ENCODE data around the gene CDC42BPB. TPM values are rescaled to one million over a fixed set of nuclear protein-coding genes. Genes with fewer than 3 reads are reported as not detected.
A peak's percentile ranks its signal among the peaks of the same experiment; 100 is the strongest.
"Not testable (repeated sequence)": the region's sequence is repeated elsewhere in the genome, so short reads cannot be mapped to it uniquely, and the experiment has no call there.

The CDC42BPB gene
- total RNA-seq, 1 donor from 2014 or later, result 64.6 TPM

DNA sequence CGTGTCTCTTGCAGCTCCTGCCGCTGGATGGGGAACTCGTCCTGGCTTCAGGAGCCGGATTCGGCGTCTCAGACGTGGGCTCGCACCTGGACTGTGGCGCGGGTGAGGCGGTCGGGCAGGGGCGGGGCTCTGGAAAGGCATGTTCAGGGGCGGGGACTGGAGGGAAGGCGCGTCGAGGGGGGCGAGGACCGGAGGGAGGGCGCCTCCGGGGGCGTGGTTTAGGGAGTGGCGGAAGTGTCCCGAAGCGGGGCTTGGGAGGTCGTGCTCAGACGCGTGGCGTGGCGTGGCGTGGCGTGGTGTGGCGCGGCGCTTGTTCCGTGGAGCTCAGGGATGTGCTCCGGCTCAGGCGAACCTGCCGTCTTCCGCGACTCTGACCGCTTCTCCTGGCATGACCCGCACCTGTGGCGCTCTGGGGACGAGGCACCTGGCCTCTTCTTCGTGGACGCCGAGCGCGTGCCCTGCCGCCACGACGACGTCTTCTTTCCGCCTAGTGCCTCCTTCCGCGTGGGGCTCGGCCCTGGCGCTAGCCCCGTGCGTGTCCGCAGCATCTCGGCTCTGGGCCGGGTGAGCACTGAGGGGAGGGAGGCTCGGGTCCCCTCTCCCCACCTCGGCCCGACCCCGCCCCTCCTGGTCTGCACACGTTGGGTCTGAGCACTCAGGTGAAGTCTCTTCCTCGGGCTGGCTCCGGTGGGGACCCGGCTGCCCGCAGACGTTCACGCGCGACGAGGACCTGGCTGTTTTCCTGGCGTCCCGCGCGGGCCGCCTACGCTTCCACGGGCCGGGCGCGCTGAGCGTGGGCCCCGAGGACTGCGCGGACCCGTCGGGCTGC, 128.7 kb downstream of the CDC42BPB start:
- peak; percentile 72 for DNase-seq
- intact Hi-C loops (cut with DNase I), result no loop called here
- peak; percentile 71 for ATAC-seq (ENCODE audit: poor library complexity)

DNA sequence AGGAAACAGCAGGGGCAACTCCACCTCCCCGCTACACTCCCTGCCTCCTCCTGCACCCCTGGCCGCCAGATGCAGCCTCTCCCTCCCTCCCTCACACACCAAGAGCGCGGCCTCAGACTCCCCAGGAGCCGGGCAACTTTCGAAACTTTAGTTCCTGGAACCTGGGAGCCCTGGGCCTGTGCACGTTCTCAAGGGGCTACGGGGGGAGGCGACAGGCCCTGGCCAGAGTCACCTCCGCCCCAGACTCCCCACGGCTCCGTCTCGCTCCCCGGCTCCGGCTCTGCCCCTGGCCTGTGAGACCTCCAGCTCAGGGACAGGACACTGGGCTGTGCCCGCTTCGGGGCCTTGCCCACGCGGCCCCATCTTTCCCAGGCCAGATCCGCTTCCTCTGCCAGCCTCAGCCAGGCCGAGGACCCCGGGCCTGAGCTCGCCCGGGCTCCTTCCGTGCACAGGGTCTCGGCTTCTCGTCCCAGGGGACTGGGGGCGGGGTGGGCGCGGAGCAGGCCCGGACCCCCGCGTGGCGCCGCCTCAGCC, 129.4 kb downstream of the CDC42BPB start:
- peak; percentile 16 for ATAC-seq (ENCODE audit: poor library complexity)
- intact Hi-C loops (cut with DNase I), result no loop called here
- DNase-seq, result peak; percentile 36

- ATAC-seq (ENCODE audit: poor library complexity), result no peak
- intact Hi-C loops (cut with DNase I), result no loop called here
- DNase-seq, result peak; percentile 28
These were observed 129.9 kb downstream of the CDC42BPB start for GRCh38 chr14:102927346-102927877.

DNA sequence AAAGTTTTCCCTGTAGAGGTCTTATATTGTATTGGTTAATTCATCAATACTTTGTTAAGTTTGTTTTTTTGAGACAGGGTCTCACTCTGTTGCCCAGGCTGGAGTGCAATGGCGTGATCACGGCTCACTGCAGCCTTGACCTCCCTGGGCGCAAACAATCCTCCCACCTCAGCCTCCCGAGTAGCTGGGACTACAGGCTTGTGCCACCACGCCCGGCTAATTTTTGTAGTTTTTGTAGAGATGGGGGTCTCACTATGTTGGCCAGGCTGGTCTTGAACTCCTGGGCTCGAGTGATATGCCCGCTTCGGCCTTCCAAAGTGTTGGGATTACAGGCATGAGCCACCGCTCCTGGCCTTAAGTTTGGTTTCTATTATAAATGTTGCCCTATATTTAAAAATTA, 130.5 kb downstream of the CDC42BPB start:
- DNase-seq, result peak; percentile 6
- intact Hi-C loops (cut with DNase I); ATAC-seq (ENCODE audit: poor library complexity): not testable (repeated sequence)

DNA sequence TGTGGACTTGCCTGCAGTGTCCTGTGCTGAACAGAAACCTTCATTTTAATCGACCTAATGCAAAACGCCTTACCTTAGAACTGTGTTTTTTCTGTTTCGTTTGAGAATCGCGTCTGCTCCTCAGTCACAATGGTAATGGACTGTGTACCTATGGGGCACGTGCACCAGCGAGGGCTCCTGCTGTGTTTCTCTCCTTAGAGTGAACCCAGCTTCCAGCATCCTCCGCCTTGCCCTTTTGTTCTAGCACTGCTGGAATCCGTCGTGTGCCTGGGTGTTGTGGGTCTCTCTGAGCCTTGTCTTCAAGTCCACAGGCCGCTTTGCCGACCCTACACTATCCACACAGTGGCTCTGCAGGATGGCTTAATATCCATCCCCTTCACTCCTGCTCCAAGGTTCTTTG, 131.2 kb downstream of the CDC42BPB start:
- no peak for ATAC-seq (ENCODE audit: poor library complexity)
- intact Hi-C loops (cut with DNase I), result no loop called here
- DNase-seq, result peak; percentile 17

DNA sequence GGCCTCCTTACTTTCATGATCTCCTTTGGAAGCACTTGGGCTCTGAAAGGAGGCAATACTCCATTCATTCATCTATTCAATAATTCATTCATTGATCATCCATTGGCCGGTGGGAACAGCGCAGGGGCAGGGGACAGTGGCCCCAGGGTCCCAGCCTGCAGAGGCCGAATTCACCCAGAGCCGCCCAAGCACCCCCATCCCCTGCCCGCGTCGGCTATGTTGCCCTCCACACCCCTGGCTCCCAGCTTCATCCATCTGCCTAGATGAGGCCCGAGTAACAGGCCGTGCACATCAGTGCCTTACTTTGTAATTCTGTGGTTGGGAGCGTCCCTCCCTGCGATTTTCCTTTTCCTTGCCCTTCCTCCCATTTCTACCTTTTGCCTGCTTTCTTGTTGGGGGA, 131.7 kb downstream of the CDC42BPB start:
- DNase-seq, result peak; percentile 4
- ATAC-seq (ENCODE audit: poor library complexity), result no peak
- intact Hi-C loops (cut with DNase I), result no loop called here

DNA sequence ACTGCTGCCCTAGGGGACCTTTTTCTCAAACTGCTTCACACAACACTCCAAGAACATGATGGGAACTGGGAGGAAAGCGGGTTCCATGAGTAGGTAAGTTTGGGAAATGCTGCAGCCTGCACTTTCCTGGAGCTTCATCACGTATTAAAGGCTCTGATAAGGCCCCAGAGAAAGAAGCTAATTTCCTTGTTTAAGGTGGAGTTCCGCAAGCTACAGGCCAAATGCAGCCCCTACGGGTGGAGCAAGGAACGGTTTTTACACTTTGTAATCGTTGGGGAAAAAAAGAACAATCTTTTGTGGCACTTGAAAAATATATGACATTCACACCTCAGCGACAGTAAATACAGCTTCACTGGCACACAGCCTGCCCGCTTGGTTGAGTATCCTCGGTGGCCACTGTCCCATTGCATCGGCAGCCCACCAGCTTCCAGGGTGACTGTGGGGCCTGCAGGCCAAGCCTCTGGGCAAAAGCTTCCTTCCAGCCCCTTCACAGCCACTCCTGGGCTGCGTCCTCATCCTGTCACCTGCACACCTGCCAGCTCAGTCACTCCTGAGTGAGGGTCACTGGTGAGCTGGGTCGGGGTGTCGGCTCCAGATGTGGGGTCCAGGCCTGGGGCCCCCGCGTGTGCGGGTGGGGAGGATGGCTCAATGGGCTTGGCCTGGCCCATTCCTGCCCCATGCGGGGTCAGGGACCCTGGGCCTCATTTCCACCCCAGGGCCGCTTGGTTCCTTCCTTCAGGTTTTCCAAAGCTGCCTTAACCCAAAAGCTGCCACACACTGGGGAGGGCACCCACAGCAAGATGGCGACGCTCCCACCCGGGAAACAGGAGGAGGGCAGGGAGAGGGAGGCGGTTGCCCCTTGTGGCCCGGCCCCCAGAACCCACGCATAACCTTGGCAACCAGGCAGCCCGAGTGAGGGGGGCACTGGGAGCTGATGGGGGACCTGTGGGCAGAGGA, 132.4 kb downstream of the CDC42BPB start:
- ATAC-seq (ENCODE audit: poor library complexity) (no peak), DNase-seq (peak; percentile 13)
- intact Hi-C loops (cut with DNase I), result loop anchor here (5.0 kb wide), 2 partner anchors 148 to 233 kb away; partner anchors contain the start of gene TRAF3

DNA sequence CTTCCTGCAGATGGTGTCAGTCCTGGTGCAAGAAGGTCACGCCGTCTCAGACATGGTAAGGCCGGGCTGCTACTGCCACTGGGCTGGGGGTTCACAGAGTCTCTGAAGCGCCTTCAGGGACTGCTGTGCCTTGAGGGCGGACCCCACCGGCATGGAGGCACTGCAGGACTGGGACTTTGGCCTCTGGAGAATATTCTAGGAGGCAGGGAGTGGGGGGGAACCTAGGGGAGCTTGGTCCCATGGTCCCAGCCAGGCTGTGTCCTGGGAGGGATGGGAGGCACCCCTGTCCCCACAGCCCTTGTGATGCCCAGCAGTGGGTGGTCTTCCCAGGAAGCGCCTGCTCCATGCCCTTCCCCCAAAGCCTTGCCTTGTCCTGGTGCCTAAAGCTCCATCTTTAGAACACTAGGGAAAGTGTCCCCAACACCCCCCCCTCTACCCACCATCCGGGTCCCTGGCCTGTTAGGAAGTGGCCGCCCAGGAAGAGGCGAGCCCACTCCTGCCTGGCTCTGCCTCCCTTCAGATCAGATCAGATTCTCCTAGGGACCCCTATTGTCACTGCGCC, 133.3 kb downstream of the CDC42BPB start:
- intact Hi-C loops (cut with DNase I), result loop anchor here (5.0 kb wide), 2 partner anchors 147 to 232 kb away; partner anchors contain the start of gene TRAF3
- DNase-seq (no peak), ATAC-seq (ENCODE audit: poor library complexity) (no peak)

DNA sequence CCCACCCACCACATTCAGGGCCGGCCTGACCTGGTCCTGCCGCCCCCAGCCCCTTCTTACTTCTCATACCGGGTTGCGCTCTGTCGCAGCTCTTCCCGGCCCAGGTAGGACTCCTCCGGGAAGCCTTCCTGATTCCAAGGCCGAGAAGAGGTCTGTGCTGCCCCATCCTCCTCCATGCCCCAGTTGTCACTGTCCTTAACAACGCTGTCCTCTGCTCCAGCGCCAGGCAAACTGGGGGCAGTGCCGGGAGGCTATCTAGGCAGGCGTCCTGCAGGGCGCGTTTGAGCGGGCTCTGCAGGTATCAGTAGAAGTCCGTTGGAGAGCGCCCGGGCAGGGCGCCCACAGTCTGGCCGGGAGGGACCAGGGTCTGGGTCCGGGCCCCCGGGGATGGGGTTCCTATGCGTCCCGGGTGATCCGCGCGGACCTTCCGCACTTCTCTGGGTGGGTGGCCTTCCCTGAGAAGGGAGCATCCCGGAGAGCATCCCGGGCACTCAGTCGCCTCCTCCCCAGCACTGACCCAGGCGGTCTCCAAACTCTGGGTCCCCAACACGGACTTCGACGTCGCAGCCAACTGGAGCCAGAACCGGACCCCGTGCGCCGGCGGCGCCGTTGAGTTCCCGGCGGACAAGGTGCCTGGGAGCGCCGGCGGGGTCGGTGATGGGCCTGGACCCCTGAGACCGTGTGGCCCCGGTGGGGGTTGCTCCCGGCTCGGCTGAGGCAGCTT, 134.0 kb downstream of the CDC42BPB start:
- ATAC-seq (ENCODE audit: poor library complexity), result no peak
- intact Hi-C loops (cut with DNase I), result loop anchor here (5.0 kb wide), 2 partner anchors 146 to 231 kb away; partner anchors contain the start of gene TRAF3

GRCh38 chr14:102922490-102923200, 134.7 kb downstream of the CDC42BPB start, which contains the start of gene AMN:
AMN (plus strand) TSS chr14:102922663; CDS start chr14:102922689, 26 bp downstream.
- peak; percentile 16 for ATAC-seq (ENCODE audit: poor library complexity)
- intact Hi-C loops (cut with DNase I), result loop anchor here (5.0 kb wide), 2 partner anchors 145 to 230 kb away; partner anchors contain the start of gene TRAF3
- DNase-seq, result no peak

More for the DNA sequence above, 134.0 kb downstream of the CDC42BPB start:
- DNase-seq, result no peak

GRCh38 chr14:102920998-102921304, 136.4 kb downstream of the CDC42BPB start:
- ATAC-seq (ENCODE audit: poor library complexity) (no peak), DNase-seq (no peak)
- intact Hi-C loops (cut with DNase I), result loop anchor here (5.0 kb wide), 2 partner anchors 144 to 229 kb away; partner anchors contain the start of gene TRAF3

DNA sequence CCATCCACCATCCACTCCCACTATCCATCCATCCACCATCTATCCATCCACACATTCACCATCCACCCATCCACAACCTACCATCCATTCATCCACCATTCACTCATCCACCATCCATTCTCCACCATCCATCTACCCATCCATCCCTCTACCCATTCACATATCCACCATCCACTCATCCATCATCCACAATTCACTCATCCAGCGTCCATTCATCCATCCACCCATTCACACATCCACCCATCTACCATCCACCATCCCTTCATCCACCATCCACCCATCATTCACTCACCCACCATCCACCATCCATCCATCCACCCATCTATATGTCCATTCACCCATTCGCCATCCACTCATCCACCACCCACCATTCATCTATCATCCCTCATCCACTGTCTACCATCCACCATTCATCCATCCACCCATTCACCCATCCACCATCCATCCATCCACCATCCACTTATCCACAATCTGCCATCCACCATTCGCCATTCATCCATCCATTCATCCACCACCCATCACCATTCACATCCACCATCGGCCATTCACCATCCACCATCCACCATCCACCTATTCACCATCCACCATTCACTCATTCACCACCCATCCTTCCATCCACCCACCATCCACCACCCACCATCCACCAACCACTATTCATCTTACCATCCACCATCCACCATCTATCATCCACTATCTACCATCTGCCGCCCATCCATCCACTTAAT, 136.9 kb downstream of the CDC42BPB start:
- ATAC-seq (ENCODE audit: poor library complexity) (no peak), DNase-seq (no peak)
- intact Hi-C loops (cut with DNase I), result loop anchor here (5.0 kb wide), 2 partner anchors 143 to 228 kb away; partner anchors contain the start of gene TRAF3

DNA sequence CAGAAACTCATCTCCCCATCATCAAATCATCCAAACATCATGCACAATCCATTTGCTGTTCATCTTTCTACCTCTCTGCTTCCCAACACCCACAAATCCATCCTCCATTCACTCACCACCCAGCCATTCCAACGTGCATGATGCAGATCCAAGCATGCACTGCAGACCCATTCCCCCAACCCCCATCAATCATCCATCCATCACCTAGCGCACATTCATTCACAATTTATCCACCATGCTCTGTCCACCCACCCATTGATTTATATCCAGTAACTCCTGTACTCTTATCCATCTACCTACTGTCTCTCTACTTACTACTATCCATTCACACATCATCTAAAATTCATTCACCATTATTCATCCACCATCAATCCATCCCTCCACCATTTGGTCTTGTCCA, 138.9 kb downstream of the CDC42BPB start:
- intact Hi-C loops (cut with DNase I), result no loop called here
- DNase-seq, result no peak
- no peak for ATAC-seq (ENCODE audit: poor library complexity)

DNA sequence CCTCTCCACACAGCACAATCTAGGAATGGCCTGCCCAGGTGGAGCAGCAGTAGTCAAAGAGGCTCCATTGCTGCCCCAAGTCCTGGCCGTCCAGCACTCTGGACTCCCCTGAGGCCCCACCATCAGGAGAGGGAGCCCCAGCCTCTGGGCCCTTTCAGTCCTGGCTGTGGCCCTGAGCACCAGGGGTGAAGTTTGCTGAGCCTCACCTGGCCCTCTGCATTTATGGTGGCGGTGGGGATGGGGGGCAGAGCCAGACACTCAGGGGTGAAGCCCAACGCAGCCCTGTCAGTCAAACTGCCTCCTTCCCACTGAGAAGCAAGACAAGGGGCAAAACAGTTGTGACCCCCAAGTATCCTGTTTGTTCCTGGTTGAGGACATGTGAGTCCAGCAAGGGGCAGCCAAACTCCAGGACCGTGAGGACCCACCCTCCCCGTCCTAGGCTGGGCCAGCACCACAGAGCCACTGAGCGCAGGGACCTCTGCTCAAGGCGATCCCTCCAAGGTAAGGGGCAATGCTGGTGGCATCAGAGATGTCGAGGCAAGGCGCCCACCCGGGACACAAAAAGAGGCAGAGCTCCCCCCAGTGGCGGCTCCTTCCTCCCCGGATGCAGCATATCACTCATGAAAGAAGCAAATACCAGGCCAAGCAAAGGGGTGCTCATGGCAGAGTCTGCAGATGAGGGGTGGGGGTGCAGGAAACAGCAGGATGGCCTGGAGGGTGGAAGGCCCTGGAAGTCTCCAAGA, 139.7 kb downstream of the CDC42BPB start:
- ATAC-seq (ENCODE audit: poor library complexity) (peak; percentile 45), DNase-seq (peak; percentile 76)
- intact Hi-C loops (cut with DNase I), result no loop called here

DNA sequence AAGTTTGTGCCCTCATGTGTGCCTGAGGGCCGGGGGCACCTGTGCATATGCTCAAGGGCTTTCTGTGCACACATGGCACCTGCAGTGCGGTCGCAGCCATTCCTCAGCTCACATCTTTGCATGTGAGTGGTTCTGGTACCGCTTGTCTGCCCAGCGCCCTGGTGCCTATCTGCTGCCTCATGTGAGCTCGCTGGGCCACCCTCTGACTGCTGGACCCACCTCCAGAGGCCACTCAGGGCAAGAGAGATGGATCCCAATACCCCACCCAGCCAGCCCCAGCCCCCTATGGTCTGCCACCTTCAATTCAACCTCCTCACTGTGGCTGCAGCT, 140.3 kb downstream of the CDC42BPB start:
- no peak for ATAC-seq (ENCODE audit: poor library complexity)
- DNase-seq, result peak; percentile 29
- intact Hi-C loops (cut with DNase I), result no loop called here

Measured in Right ventricle myocardium superior (tissue), 1 donor.